B cell (primary cell): ENCODE measurements around the gene GARS1. TPM values are rescaled to one million over a fixed set of nuclear protein-coding genes. Genes with fewer than 3 reads are reported as not detected.
"Not testable (repeated sequence)": the region's sequence is repeated elsewhere in the genome, so short reads cannot be mapped to it uniquely, and the experiment has no call there.

Experiments used
- ATAC-seq: fragments of 200-7000 bp; cut with Tn5 transposase; one replicate; pipeline ENCODE4 v1.10.0; 2021; ENCODE audit warnings: low read depth, mild to moderate bottlenecking, moderate number of reproducible peaks, moderate library complexity
- CTCF ChIA-PET: fragments of 350-600 bp; sonication (Branson Sonifier 250); formaldehyde crosslinking; loops from one replicate; lab custom pipeline; 2021; ENCODE audit warnings: antibody characterized with exemption, inconsistent platforms; lab: Charles Lee
- POLR2A ChIA-PET: fragments of 350-600 bp; sonication (Branson Sonifier 250); formaldehyde crosslinking; loops from one replicate; lab custom pipeline; 2021; ENCODE audit warnings: antibody characterized with exemption; lab: Charles Lee
- DNase-seq: peaks from one replicate; pipeline ENCODE4 v3.0.0; 2013
- H2AFZ ChIP-seq: 2 replicates; pipeline ENCODE4 v1.6.1; 2012; ENCODE audit warnings: mild to moderate bottlenecking, low read depth, low read length; ENCODE audit not compliant: insufficient read depth, poor library complexity, severe bottlenecking
- H3K27ac ChIP-seq, 2 donors: 1 replicate in 1 of 2; 2 replicates in 1 of 2; pipeline ENCODE4 v1.5.1; 2012 to 2013; ENCODE audit warnings: low read length in 2 of 2, mild to moderate bottlenecking in 2 of 2, moderate library complexity in 1 of 2
- H3K27me3 ChIP-seq, 4 experiments: fragments of 200-600 bp in 1 of 4; sonication (generic) in 1 of 4; replicated peaks in 1 of 4; 1 replicate in 2 of 4; 2 replicates in 2 of 4; pipeline versions ENCODE4 v1.6.1 to v1.7.0; 2013 to 2016; ENCODE audit warnings: low read length in 3 of 4, mild to moderate bottlenecking in 2 of 4, mixed read lengths in 1 of 4, moderate library complexity in 1 of 4; ENCODE audit not compliant: insufficient read depth in 4 of 4, control insufficient read depth in 3 of 4; ENCODE audit errors: control extremely low read depth in 1 of 4
- H3K36me3 ChIP-seq, 2 experiments: replicated peaks in 1 of 2; 1 replicate in 1 of 2; 2 replicates in 1 of 2; pipeline versions ENCODE4 v1.6.1 to v1.7.1; 2013; ENCODE audit warnings: low read length in 1 of 2; ENCODE audit not compliant: insufficient read depth in 2 of 2, control insufficient read depth in 1 of 2; ENCODE audit errors: control extremely low read depth in 1 of 2, extremely low read depth in 1 of 2
- H3K4me1 ChIP-seq, 2 donors: fragments of 200-600 bp in 1 of 2; sonication (generic) in 1 of 2; 1 replicate in 1 of 2; 2 replicates in 1 of 2; pipeline versions ENCODE4 v1.5.1 to v1.6.1; 2013 to 2017; ENCODE audit warnings: low read length in 2 of 2; ENCODE audit not compliant: control insufficient read depth in 2 of 2, insufficient read depth in 2 of 2
- H3K4me2 ChIP-seq: replicated peaks from 2 replicates; pipeline ENCODE3; 2012; ENCODE audit warnings: mild to moderate bottlenecking, low read depth, low read length; ENCODE audit not compliant: poor library complexity, severe bottlenecking
- H3K4me3 ChIP-seq, 5 experiments: fragments of 200-600 bp in 1 of 5; sonication (generic) in 1 of 5; 1 replicate in 3 of 5; 2 replicates in 2 of 5; pipeline versions ENCODE4 v1.5.1 to v1.7.0; 2011 to 2016; ENCODE audit warnings: low read length in 4 of 5, mild to moderate bottlenecking in 4 of 5, low read depth in 2 of 5, control low read depth in 1 of 5, moderate library complexity in 1 of 5; ENCODE audit not compliant: insufficient read depth in 1 of 5; ENCODE audit errors: control extremely low read depth in 1 of 5, extremely low read depth in 1 of 5
- H3K79me2 ChIP-seq: fragments of 200-600 bp; sonication (generic); one replicate; pipeline ENCODE4 v1.6.0; 2016; ENCODE audit warnings: low read length; ENCODE audit not compliant: control insufficient read depth, insufficient read depth
- H3K9ac ChIP-seq: fragments of 200-600 bp; sonication (generic); 2 replicates; pipeline ENCODE4 v1.6.1; 2017; ENCODE audit warnings: mild to moderate bottlenecking, low read length, moderate library complexity
- H3K9me3 ChIP-seq, 3 donors: one replicate each; pipeline versions ENCODE4 v1.6.1 to v1.7.1; 2013; ENCODE audit warnings: low read length in 2 of 3; ENCODE audit not compliant: control insufficient read depth in 2 of 3, insufficient read depth in 1 of 3; ENCODE audit errors: control extremely low read depth in 1 of 3
- H4K20me1 ChIP-seq: 2 replicates; pipeline ENCODE4 v1.6.0; 2012; ENCODE audit warnings: mild to moderate bottlenecking, low read length; ENCODE audit not compliant: insufficient read depth, control insufficient read depth, poor library complexity, severe bottlenecking
- H3K27ac Mint-ChIP-seq: one replicate; pipeline ENCODE4 v1.8.0; 2021; ENCODE audit warnings: mixed read lengths
- H3K27me3 Mint-ChIP-seq: one replicate; pipeline ENCODE4 v1.8.0; 2021; ENCODE audit warnings: mixed read lengths
- H3K4me1 Mint-ChIP-seq: one replicate; pipeline ENCODE4 v1.8.0; 2021; ENCODE audit warnings: mixed read lengths
- H3K4me3 Mint-ChIP-seq: one replicate; pipeline ENCODE4 v1.8.0; 2021; ENCODE audit warnings: mixed read lengths
- H3K9me3 Mint-ChIP-seq: one replicate; pipeline ENCODE4 v1.8.0; 2022; ENCODE audit warnings: mixed read lengths; ENCODE audit not compliant: insufficient read depth
- CTCF ChIP-seq: fragments of 200-600 bp; IDR thresholded peaks from one replicate; pipeline ENCODE4 v1.8.0; 2022; ENCODE audit warnings: antibody characterized with exemption, mild to moderate bottlenecking
- EZH2 ChIP-seq: IDR thresholded peaks from 2 replicates; pipeline ENCODE4 v1.6.1; 2012; ENCODE audit warnings: borderline replicate concordance, low read depth, mild to moderate bottlenecking, moderate library complexity, low read length; ENCODE audit not compliant: insufficient read depth, poor library complexity, severe bottlenecking
- WGBS: methylation state at CpG from one replicate; pipeline ENCODE4 v1.1.5; 2013; ENCODE audit warnings: missing lambda C conversion rate; ENCODE audit not compliant: insufficient coverage; 5-methylcytosine and 5-hydroxymethylcytosine counted together
- intact Hi-C: fragments of 100-400 bp; cut with micrococcal nuclease; formaldehyde crosslinking; loops from one replicate; pipeline ENCODE4 v1.10.0; 2022
- polyA plus RNA-seq: library from polyadenylated mRNA; depleted of rRNA; stranded (reverse); fragments of >200 nt; gene quantifications from 2 replicates; pipeline ENCODE4 v1.2.3, GENCODE V29; 2012
- total RNA-seq, 2 donors: library from RNA; stranded (reverse); fragments of 120-200 nt in 1 of 2; gene quantifications; 1 replicate in 1 of 2; 2 replicates in 1 of 2; pipeline versions ENCODE4 v1.2.3 to v1.2.4, GENCODE V29; 2013 to 2022

Gene GARS1
- total and polyA plus RNA-seq, 2 donors (not counting 1 experiment from before 2014, with no cell fraction given) = 54.9 to 61.7 TPM

- no peaks in the 10 kb centered on the region for H3K9me3 Mint-ChIP-seq
- Histone ChIP-seq H3K36me3 (peaks cover 7 to 46% of the 10 kb centered on the region in 2 experiments), H2AFZ (no peak overlapping the region), H3K27ac (no peak overlapping the region), H4K20me1 (no peaks in the 10 kb centered on the region), H3K4me3 (no peak overlapping the region), H3K79me2 (peaks cover 38% of the 10 kb centered on the region), H3K4me2 (no peak overlapping the region), H3K4me1 (no peaks in the 10 kb centered on the region), H3K27me3 (no peaks in the 10 kb centered on the region), H3K9me3 (peaks cover 0 to 4% (median 2%) of the 10 kb centered on the region in 3 donors), H3K9ac (no peak overlapping the region)
- no peak for DNase-seq
- H3K27ac Mint-ChIP-seq = no peak overlapping the region
- intact Hi-C loops = no loop called here
- H3K4me3 Mint-ChIP-seq = no peak overlapping the region
- WGBS = 100% methylated on average over 3 of the region's 5 CpGs
- H3K4me1 Mint-ChIP-seq = peaks cover 2% of the 10 kb centered on the region
- POLR2A ChIA-PET = no interaction called here
- no peaks in the 10 kb centered on the region for H3K27me3 Mint-ChIP-seq
- ATAC-seq = no peak
- TF ChIP-seq EZH2 (no peak), CTCF (no peak)
- CTCF ChIA-PET = no interaction called here
Observed at GRCh38 chr7:30584965-30585364, 9.7 kb upstream of the GARS1 start.

- ChIA-PET POLR2A (no interaction called here), CTCF (no interaction called here)
- H3K27me3 Mint-ChIP-seq = no peaks in the 10 kb centered on the region
- 93% methylated on average over 3 of the region's 3 CpGs for WGBS
- TF ChIP-seq EZH2 (no peak), CTCF (no peak)
- intact Hi-C loops = no loop called here
- no peak for ATAC-seq
- Histone ChIP-seq H3K27me3 (no peaks in the 10 kb centered on the region), H3K36me3 (peaks cover 7 to 46% of the 10 kb centered on the region in 2 experiments), H3K4me1 (no peaks in the 10 kb centered on the region), H3K9me3 (peaks cover 0 to 4% (median 2%) of the 10 kb centered on the region in 3 donors), H4K20me1 (no peaks in the 10 kb centered on the region), H3K27ac (no peak overlapping the region), H3K9ac (no peak overlapping the region), H3K4me2 (no peak overlapping the region), H2AFZ (no peak overlapping the region), H3K4me3 (no peak overlapping the region), H3K79me2 (peaks cover 45% of the 10 kb centered on the region)
- H3K9me3 Mint-ChIP-seq = no peaks in the 10 kb centered on the region
- H3K4me1 Mint-ChIP-seq = peaks cover 2% of the 10 kb centered on the region
- H3K27ac Mint-ChIP-seq = no peak overlapping the region
- no peak for DNase-seq
- no peak overlapping the region for H3K4me3 Mint-ChIP-seq
Observed at GRCh38 chr7:30585675-30586074, 9.0 kb upstream of the GARS1 start.

- H3K27me3 ChIP-seq, H3K9me3 Mint-ChIP-seq, H3K27ac ChIP-seq, H3K27me3 Mint-ChIP-seq, H3K4me3 Mint-ChIP-seq, CTCF ChIA-PET, intact Hi-C loops, POLR2A ChIA-PET, ATAC-seq, H3K4me2 ChIP-seq, H3K4me1 ChIP-seq, H2AFZ ChIP-seq, H3K4me3 ChIP-seq, H3K9ac ChIP-seq, H4K20me1 ChIP-seq, H3K27ac Mint-ChIP-seq, DNase-seq, H3K9me3 ChIP-seq: not testable (repeated sequence)
- H3K79me2 ChIP-seq = peaks cover 61% of the 10 kb centered on the region
- peaks cover 7 to 31% of the 10 kb centered on the region in 2 experiments for H3K36me3 ChIP-seq
- H3K4me1 Mint-ChIP-seq = peaks cover 13% of the 10 kb centered on the region
- no CpG with 5 or more reads among the region's 4 CpGs for WGBS
Observed at GRCh38 chr7:30587547-30587946, 7.1 kb upstream of the GARS1 start.
